NCI-H510A (cell line): Measurements from ENCODE around the gene MAP3K12.

ENCODE experiments used
- DNase-seq: peaks from one replicate; lab custom pipeline; 2025; lab: John Stamatoyannopoulos, UW

MAP3K12 gene

GRCh38 chr12:53431187-53431586 is 68.1 kb downstream of the MAP3K12 start:
- DNase-seq, result no peak

- DNase-seq, result no peak
These were observed 69.1 kb downstream of the MAP3K12 start for GRCh38 chr12:53430116-53430515.
